Sigmoid colon (tissue), 7 donors: Measurements from ENCODE around the gene SZT2. TPM values are rescaled to one million over a fixed set of nuclear protein-coding genes. Genes with fewer than 3 reads are reported as not detected.

Experiments
- DNase-seq: peaks from one replicate; pipeline ENCODE4 v3.0.0-alpha.2; 2019
- H3K27ac ChIP-seq, 4 donors: fragments of 200-600 bp; sonication (generic); one replicate each; pipeline ENCODE4 v1.5.1; 2016 to 2019; ENCODE audit warnings: mild to moderate bottlenecking in 1 of 4
- H3K27me3 ChIP-seq, 3 donors: fragments of 200-600 bp; sonication (generic); one replicate each; pipeline ENCODE4 v1.5.1; 2019; ENCODE audit warnings: mild to moderate bottlenecking in 1 of 3
- H3K36me3 ChIP-seq, 4 donors: fragments of 200-600 bp; sonication (generic); one replicate each; pipeline ENCODE4 v1.5.1; 2016 to 2019
- H3K4me1 ChIP-seq, 4 donors: fragments of 200-600 bp; sonication (generic); one replicate each; pipeline ENCODE4 v1.5.1; 2017 to 2019
- H3K4me3 ChIP-seq, 4 donors: fragments of 200-600 bp; sonication (generic); one replicate each; pipeline ENCODE4 v1.5.1; 2017 to 2019; ENCODE audit warnings: mild to moderate bottlenecking in 2 of 4, moderate library complexity in 1 of 4
- H3K9me3 ChIP-seq, 4 donors: fragments of 200-600 bp in 3 of 4; sonication (generic) in 3 of 4; one replicate each; pipeline versions ENCODE4 v1.5.1 to v1.6.1; 2013 to 2019
- CTCF ChIP-seq, 4 experiments: fragments of 450-650 bp in 3 of 4; fragments of 200-600 bp in 1 of 4; IDR thresholded peaks; one replicate each; pipeline ENCODE4 v1.5.1; 2016 to 2019; ENCODE audit warnings: antibody characterized with exemption in 4 of 4, mild to moderate bottlenecking in 3 of 4, moderate library complexity in 2 of 4
- EP300 ChIP-seq, 4 donors: sonication (generic); formaldehyde crosslinking; IDR thresholded peaks; one replicate each; pipeline ENCODE4 v1.6.1; 2017; ENCODE audit warnings: antibody characterized with exemption in 4 of 4
- POLR2A ChIP-seq, 2 donors: fragments of 450-650 bp; IDR thresholded peaks; one replicate each; pipeline ENCODE4 v1.6.1; 2016; ENCODE audit warnings: antibody characterized with exemption in 2 of 2, mild to moderate bottlenecking in 2 of 2, moderate library complexity in 2 of 2
- POLR2AphosphoS5 ChIP-seq, 4 donors: sonication (generic); formaldehyde crosslinking; IDR thresholded peaks; one replicate each; pipeline ENCODE4 v1.6.1; 2017; ENCODE audit warnings: antibody characterized with exemption in 4 of 4
- WGBS, 2 donors: extraction: QIAGEN DNeasy Blood & Tissue Kit; methylation state at CpG; one replicate each; pipeline ENCODE4 v1.1.7; 2013; 5-methylcytosine and 5-hydroxymethylcytosine counted together
- intact Hi-C: fragments of 100-400 bp; cut with DNase I; formaldehyde crosslinking; loops from one replicate; pipeline ENCODE4 v1.15.1; 2023
- polyA plus RNA-seq, 3 donors: library from polyadenylated mRNA; stranded (reverse); fragments of 200-250 nt; gene quantifications; one replicate each; pipeline ENCODE4 v1.2.3, GENCODE V29; 2013
- total RNA-seq, 4 donors: library from RNA; depleted of rRNA; stranded (reverse); fragments of >200 nt; gene quantifications; one replicate each; pipeline ENCODE4 v1.1.0, GENCODE V29; 2016
- donor health status: healthy with polysubstance abuse.
- donor health status: Bipolar disorder and iron deficiency.
- donor health status: healthy.

The SZT2 gene
- total and polyA plus RNA-seq, 7 donors: 4.6 to 47.4 (median 19.3) TPM

DNA sequence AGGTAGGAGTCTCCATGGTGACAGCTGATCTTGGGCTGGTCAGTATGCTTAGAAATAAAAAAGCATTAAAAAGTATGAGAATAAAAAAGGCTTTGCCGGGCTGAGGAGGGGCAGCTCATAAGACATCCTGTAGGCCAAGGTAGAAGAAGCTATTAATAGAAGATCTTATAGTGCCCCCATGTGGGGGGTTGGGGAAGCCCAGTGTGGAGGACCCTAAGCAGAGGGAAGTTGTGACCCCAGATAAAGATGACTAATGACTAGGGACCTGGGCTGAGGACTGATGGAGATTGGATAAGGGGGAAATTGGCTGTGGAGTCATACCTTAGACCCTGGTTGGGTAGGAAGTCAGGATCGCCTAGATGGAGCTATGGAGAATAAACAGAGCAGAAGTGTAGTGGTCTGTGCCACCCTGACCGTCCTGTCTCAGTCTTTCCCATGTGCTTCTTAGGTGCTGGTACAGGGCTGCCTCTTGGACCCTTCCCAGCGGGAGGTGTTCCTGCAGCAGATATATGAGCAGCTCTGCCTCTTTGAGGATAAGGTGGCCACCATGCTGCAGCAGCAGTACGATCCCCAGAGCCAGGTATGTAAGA is 25.0 kb downstream of the SZT2 start:
- no peaks in the 10 kb centered on the region for H3K9me3 ChIP-seq
- no peak overlapping the region for H3K27ac ChIP-seq
- TF ChIP-seq POLR2A (IDR thresholded peaks at IDR 0.05) (no peak), EP300 (IDR thresholded peaks at IDR 0.05) (no peak), POLR2AphosphoS5 (IDR thresholded peaks at IDR 0.05) (no peak), CTCF (IDR thresholded peaks at IDR 0.05) (peak; percentile 40 to 56 (median 44))
- H3K36me3 ChIP-seq: peaks cover 24 to 65% (median 41%) of the 10 kb centered on the region in 4 donors
- intact Hi-C loops: loop anchor here (1.0 kb wide), 1 partner anchor 187 kb away; no protein-coding TSS in a partner anchor
- H3K27me3 ChIP-seq: no peaks in the 10 kb centered on the region
- WGBS, 2 donors: 85 to 86% methylated on average over 5 of the region's 5 CpGs
- DNase-seq: no peak
- no peaks in the 10 kb centered on the region for H3K4me1 ChIP-seq
- H3K4me3 ChIP-seq: no peak overlapping the region

DNA sequence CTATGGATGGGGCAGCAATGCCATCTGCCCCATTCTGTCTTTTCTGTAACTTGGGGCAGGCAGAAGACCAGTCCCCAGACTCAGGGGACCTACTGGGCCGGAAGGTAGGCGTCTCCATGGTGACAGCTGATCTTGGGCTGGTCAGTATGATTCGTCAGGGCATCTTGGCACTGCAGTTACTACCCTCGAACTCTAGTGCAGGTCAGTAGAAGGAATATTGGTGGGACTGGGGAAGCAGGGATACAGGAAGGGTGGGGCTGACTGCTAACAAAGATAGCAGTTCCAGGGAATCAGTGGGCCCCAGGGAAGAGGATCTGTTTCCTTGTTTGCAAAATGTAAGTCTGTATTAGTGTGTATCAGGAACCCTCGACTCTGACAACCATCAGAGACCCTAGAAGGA is 26.2 kb downstream of the SZT2 start:
- no peaks in the 10 kb centered on the region for H3K9me3 ChIP-seq
- WGBS, 2 donors: 64 to 79% methylated on average over 5 of the region's 5 CpGs
- intact Hi-C loops: no loop called here
- H3K27me3 ChIP-seq: no peaks in the 10 kb centered on the region
- H3K4me3 ChIP-seq: no peak overlapping the region
- H3K36me3 ChIP-seq: peaks cover 35 to 69% (median 50%) of the 10 kb centered on the region in 4 donors
- no peak for DNase-seq
- H3K4me1 ChIP-seq: no peaks in the 10 kb centered on the region
- no peak overlapping the region for H3K27ac ChIP-seq
- no peak for TF ChIP-seq POLR2A (IDR thresholded peaks at IDR 0.05)

DNA sequence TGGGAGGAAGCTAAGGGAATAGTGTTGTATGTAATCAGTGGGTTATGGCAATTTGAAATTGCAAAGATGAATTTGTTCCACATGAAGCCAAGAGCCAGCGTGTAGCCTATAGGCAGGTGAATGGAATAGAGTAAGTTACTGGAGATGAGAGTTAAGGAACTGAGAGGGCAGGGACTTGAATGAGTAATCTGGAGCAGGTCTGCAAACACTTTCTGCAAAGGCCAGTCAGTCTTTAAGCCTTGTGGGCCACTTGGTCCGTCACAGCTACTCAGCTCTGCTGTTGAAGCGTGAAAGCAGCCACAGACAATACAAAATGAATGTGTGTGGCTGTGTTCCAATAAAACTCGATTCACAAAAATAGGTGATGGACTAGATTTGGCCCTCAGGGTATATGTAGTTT is 29.2 kb downstream of the SZT2 start:
- peaks cover 52 to 88% (median 75%) of the 10 kb centered on the region in 4 donors for H3K36me3 ChIP-seq
- intact Hi-C loops: no loop called here
- no peaks in the 10 kb centered on the region for H3K27me3 ChIP-seq
- no peaks in the 10 kb centered on the region for H3K4me1 ChIP-seq
- DNase-seq: no peak
- TF ChIP-seq EP300 (IDR thresholded peaks at IDR 0.05) (no peak), POLR2AphosphoS5 (IDR thresholded peaks at IDR 0.05) (no peak), POLR2A (IDR thresholded peaks at IDR 0.05) (no peak), CTCF (IDR thresholded peaks at IDR 0.05) (no peak)
- H3K27ac ChIP-seq: no peak overlapping the region
- WGBS, 2 donors: 89% methylated on average over 4 of the region's 4 CpGs
- H3K9me3 ChIP-seq: no peaks in the 10 kb centered on the region
- no peak overlapping the region for H3K4me3 ChIP-seq

GRCh38 chr1:43419627-43420425 is 30.1 kb downstream of the SZT2 start:
- no peak overlapping the region for H3K4me3 ChIP-seq
- WGBS, 2 donors: 96 to 97% methylated on average over 13 of the region's 13 CpGs
- intact Hi-C loops: no loop called here
- no peaks in the 10 kb centered on the region for H3K9me3 ChIP-seq
- no peak for DNase-seq
- no peaks in the 10 kb centered on the region for H3K27me3 ChIP-seq
- peaks cover 54 to 95% (median 84%) of the 10 kb centered on the region in 4 donors for H3K36me3 ChIP-seq
- no peaks in the 10 kb centered on the region for H3K4me1 ChIP-seq
- no peak for TF ChIP-seq EP300 (IDR thresholded peaks at IDR 0.05)
- no peak overlapping the region for H3K27ac ChIP-seq

- no peaks in the 10 kb centered on the region for H3K9me3 ChIP-seq
- no peak overlapping the region for H3K4me3 ChIP-seq
- peaks cover 58 to 95% (median 88%) of the 10 kb centered on the region in 4 donors for H3K36me3 ChIP-seq
- no peak for DNase-seq
- WGBS, 2 donors: 96 to 99% methylated on average over 10 of the region's 10 CpGs
- H3K27ac ChIP-seq: no peak overlapping the region
- intact Hi-C loops: no loop called here
- no peaks in the 10 kb centered on the region for H3K4me1 ChIP-seq
- no peaks in the 10 kb centered on the region for H3K27me3 ChIP-seq
- no peak for TF ChIP-seq CTCF (IDR thresholded peaks at IDR 0.05)
- TF ChIP-seq POLR2A (IDR thresholded peaks at IDR 0.05): no peak
- TF ChIP-seq POLR2AphosphoS5 (IDR thresholded peaks at IDR 0.05): no peak
- TF ChIP-seq EP300 (IDR thresholded peaks at IDR 0.05): no peak
Measured at GRCh38 chr1:43420874-43421273, 31.2 kb downstream of the SZT2 start.
